Testis (tissue), 3 donors: ENCODE measurements around the gene DVL2. TPM values are rescaled to one million over a fixed set of nuclear protein-coding genes. Genes with fewer than 3 reads are reported as not detected.
A peak's percentile ranks its signal among the peaks of the same experiment; 100 is the strongest.

ENCODE experiments used
- DNase-seq: peaks from one replicate; pipeline ENCODE4 v3.0.0-alpha.2; 2019
- H3K27ac ChIP-seq, 2 donors: fragments of 200-600 bp; sonication (generic); one replicate each; pipeline ENCODE4 v1.5.1; 2019
- H3K27me3 ChIP-seq: fragments of 200-600 bp; sonication (generic); one replicate; pipeline ENCODE4 v1.5.1; 2019
- H3K36me3 ChIP-seq: fragments of 200-600 bp; sonication (generic); one replicate; pipeline ENCODE4 v1.5.1; 2017; ENCODE audit warnings: low read depth; ENCODE audit errors: missing control alignments
- H3K4me1 ChIP-seq: fragments of 200-600 bp; sonication (generic); one replicate; pipeline ENCODE4 v1.5.1; 2019
- H3K4me3 ChIP-seq, 2 donors: fragments of 200-600 bp; sonication (generic); one replicate each; pipeline ENCODE4 v1.5.1; 2017 to 2019
- H3K9me3 ChIP-seq: fragments of 200-600 bp; sonication (generic); one replicate; pipeline ENCODE4 v1.5.1; 2017
- CTCF ChIP-seq, 3 experiments: fragments of 450-650 bp in 2 of 3; fragments of 200-600 bp in 1 of 3; sonication (generic) in 1 of 3; IDR thresholded peaks; one replicate each; pipeline ENCODE4 v1.5.1; 2016 to 2019; ENCODE audit warnings: antibody characterized with exemption in 3 of 3, mild to moderate bottlenecking in 2 of 3, moderate library complexity in 1 of 3
- POLR2A ChIP-seq: fragments of 450-650 bp; IDR thresholded peaks from one replicate; pipeline ENCODE4 v1.6.1; 2017; ENCODE audit warnings: antibody characterized with exemption, mild to moderate bottlenecking, moderate library complexity
- WGBS, 2 donors: methylation state at CpG; one replicate each; pipeline ENCODE4 v1.1.5; 2018; 5-methylcytosine and 5-hydroxymethylcytosine counted together
- intact Hi-C: fragments of 100-400 bp; cut with DNase I; formaldehyde crosslinking; loops from one replicate; pipeline ENCODE4 v1.15.1; 2023; ENCODE audit warnings: low total_unique reads
- polyA plus RNA-seq: library from polyadenylated mRNA; stranded (reverse); fragments of 350-450 nt; fragmentation: Illumina TruSeq; extraction: RNeasy Lipid Tissue Mini Kit (QIAGEN cat#74804); gene quantifications from one replicate; pipeline ENCODE4 v1.2.3, GENCODE V29; 2014; ENCODE audit warnings: low read depth, low replicate concordance; ENCODE audit not compliant: insufficient read depth
- total RNA-seq, 2 donors: library from RNA; depleted of rRNA; stranded (reverse); fragments of >200 nt; gene quantifications; one replicate each; pipeline ENCODE4 v1.2.3, GENCODE V29; 2016

The DVL2 gene
- total and polyA plus RNA-seq, 3 donors from 2014 or later: 43.6 to 102 (median 81.3) TPM

GRCh38 chr17:7192271-7192937, 41.9 kb downstream of the DVL2 start:
- 77 to 81% methylated on average over 12 of the region's 12 CpGs for WGBS, 2 donors
- DNase-seq: no peak
- no peaks in the 10 kb centered on the region for H3K36me3 ChIP-seq
- no peaks in the 10 kb centered on the region for H3K9me3 ChIP-seq
- no peak overlapping the region for H3K4me3 ChIP-seq
- H3K4me1 ChIP-seq: no peaks in the 10 kb centered on the region
- intact Hi-C loops: no loop called here
- no peaks in the 10 kb centered on the region for H3K27me3 ChIP-seq
- H3K27ac ChIP-seq: no peak overlapping the region
- TF ChIP-seq POLR2A: no peak

- no peak overlapping the region for H3K4me3 ChIP-seq
- H3K36me3 ChIP-seq: no peaks in the 10 kb centered on the region
- peak; percentile 79 for DNase-seq
- no peak overlapping the region for H3K27ac ChIP-seq
- H3K4me1 ChIP-seq: no peaks in the 10 kb centered on the region
- H3K9me3 ChIP-seq: no peaks in the 10 kb centered on the region
- WGBS, 2 donors: 59 to 74% methylated on average over 21 to 26 of the region's 26 CpGs
- no peaks in the 10 kb centered on the region for H3K27me3 ChIP-seq
- TF ChIP-seq POLR2A: no peak
- no peak for TF ChIP-seq CTCF (IDR thresholded peaks at IDR 0.05)
- intact Hi-C loops: no loop called here
These were observed 42.6 kb downstream of the DVL2 start for GRCh38 chr17:7191571-7192270.

- no peak overlapping the region for H3K27ac ChIP-seq
- TF ChIP-seq CTCF (IDR thresholded peaks at IDR 0.05): no peak
- no peak for TF ChIP-seq POLR2A
- intact Hi-C loops: no loop called here
- H3K27me3 ChIP-seq: no peaks in the 10 kb centered on the region
- H3K9me3 ChIP-seq: no peaks in the 10 kb centered on the region
- H3K4me3 ChIP-seq: no peak overlapping the region
- H3K4me1 ChIP-seq: no peaks in the 10 kb centered on the region
- 82 to 89% methylated on average over 7 to 12 of the region's 12 CpGs for WGBS, 2 donors
- H3K36me3 ChIP-seq: no peaks in the 10 kb centered on the region
- DNase-seq: no peak
These were observed 43.2 kb downstream of the DVL2 start for GRCh38 chr17:7191069-7191468.

GRCh38 chr17:7190276-7190917, 43.9 kb downstream of the DVL2 start:
- no peaks in the 10 kb centered on the region for H3K36me3 ChIP-seq
- H3K4me1 ChIP-seq: no peaks in the 10 kb centered on the region
- no peak for DNase-seq
- no peak overlapping the region for H3K4me3 ChIP-seq
- no peak overlapping the region for H3K27ac ChIP-seq
- no peaks in the 10 kb centered on the region for H3K9me3 ChIP-seq
- WGBS, 2 donors: 81 to 85% methylated on average over 14 of the region's 14 CpGs
- TF ChIP-seq POLR2A: no peak
- TF ChIP-seq CTCF (IDR thresholded peaks at IDR 0.05): no peak
- H3K27me3 ChIP-seq: no peaks in the 10 kb centered on the region
- intact Hi-C loops: no loop called here

- Histone ChIP-seq H3K4me1 (no peaks in the 10 kb centered on the region), H3K27me3 (no peaks in the 10 kb centered on the region), H3K4me3 (no peak overlapping the region), H3K9me3 (no peaks in the 10 kb centered on the region), H3K36me3 (no peaks in the 10 kb centered on the region), H3K27ac (no peak overlapping the region)
- 67 to 80% methylated on average over 7 of the region's 7 CpGs for WGBS, 2 donors
- DNase-seq: no peak
- intact Hi-C loops: no loop called here
- TF ChIP-seq POLR2A (no peak), CTCF (IDR thresholded peaks at IDR 0.05) (no peak)
These were observed 48.1 kb downstream of the DVL2 start for GRCh38 chr17:7186241-7186640.
